SU-DHL-6 (cell line): Measurements from ENCODE around the gene LUC7L.

Experiments used
- H2AFZ ChIP-seq: fragments of 200-600 bp; sonication (generic); 2 replicates; pipeline ENCODE4 v1.6.1; 2014; ENCODE audit warnings: low read depth, mild to moderate bottlenecking, moderate library complexity, mixed read lengths, antibody characterized with exemption, low read length; ENCODE audit not compliant: severe bottlenecking
- H3F3A ChIP-seq: fragments of 200-600 bp; shearing (Covaris generic); 2 replicates; pipeline ENCODE4 v1.6.0; 2016; ENCODE audit warnings: antibody characterized with exemption, mild to moderate bottlenecking; ENCODE audit not compliant: insufficient read depth
- H3K27ac ChIP-seq: fragments of 200-600 bp; sonication (generic); 2 replicates; pipeline ENCODE4 v1.5.1; 2016; ENCODE audit warnings: low read depth, mild to moderate bottlenecking, low read length, moderate library complexity, mixed read lengths
- H3K27me3 ChIP-seq: fragments of 200-600 bp; sonication (generic), shearing (Covaris generic); 2 replicates; pipeline ENCODE4 v1.6.0; 2014; ENCODE audit warnings: mild to moderate bottlenecking, low read length
- H3K36me3 ChIP-seq: fragments of 200-600 bp; sonication (generic); 2 replicates; pipeline ENCODE4 v1.6.1; 2014; ENCODE audit warnings: mild to moderate bottlenecking, low read length, mixed read lengths
- H3K4me2 ChIP-seq: fragments of 300-600, 200-600 bp; shearing (Covaris generic), sonication (generic); 2 replicates; pipeline ENCODE4 v1.6.0; 2014; ENCODE audit warnings: low read length, low read depth, mild to moderate bottlenecking; ENCODE audit not compliant: poor library complexity, severe bottlenecking
- H3K4me3 ChIP-seq: fragments of 200-600 bp; sonication (generic); 2 replicates; pipeline ENCODE4 v1.5.1; 2014; ENCODE audit warnings: antibody characterized with exemption, low read length, mild to moderate bottlenecking, mixed read lengths; ENCODE audit not compliant: insufficient read depth, poor library complexity, severe bottlenecking
- H3K79me2 ChIP-seq: fragments of 200-600 bp; sonication (generic); 2 replicates; pipeline ENCODE4 v1.6.1; 2014; ENCODE audit warnings: mild to moderate bottlenecking, low read length, moderate library complexity; ENCODE audit not compliant: insufficient read depth
- H3K9ac ChIP-seq: fragments of 200-600 bp; sonication (generic); 2 replicates; pipeline ENCODE4 v1.7.0; 2014; ENCODE audit warnings: mild to moderate bottlenecking, low read length
- H3K9me2 ChIP-seq: fragments of 200-600 bp; sonication (generic); replicated peaks from 2 replicates; pipeline ENCODE4 v1.6.1; 2014; ENCODE audit warnings: low read length; ENCODE audit not compliant: insufficient read depth
- H3K9me3 ChIP-seq: fragments of 200-600 bp; sonication (generic); 2 replicates; pipeline ENCODE4 v1.6.1; 2014; ENCODE audit warnings: low read length, mixed read lengths; ENCODE audit not compliant: insufficient read depth
- H4K20me1 ChIP-seq: fragments of 200-600 bp; sonication (generic); 2 replicates; pipeline ENCODE4 v1.6.1; 2014; ENCODE audit warnings: low read depth, mild to moderate bottlenecking, antibody characterized with exemption, low read length, moderate library complexity, mixed read lengths
- CTCF ChIP-seq: fragments of 200-600 bp; sonication (generic); IDR thresholded peaks from one replicate; pipeline ENCODE4 v1.5.1; 2017; ENCODE audit warnings: antibody characterized with exemption, mild to moderate bottlenecking, low read length, moderate library complexity; ENCODE audit not compliant: insufficient read depth, poor library complexity, severe bottlenecking
- EZH2phosphoT487 ChIP-seq: fragments of 200-600 bp; sonication (generic), shearing (Covaris generic); conservative IDR thresholded peaks from 2 replicates; pipeline ENCODE4 v1.6.1; 2018; ENCODE audit warnings: mild to moderate bottlenecking, antibody characterized with exemption, low read length, moderate library complexity, mixed read lengths

Gene LUC7L

GRCh38 chr16:275786-276232 lies 46.6 kb upstream of the LUC7L start, which contains the start of gene RGS11:
RGS11 (minus strand) TSS chr16:275944; CDS start chr16:275911, 33 bp downstream.
- Histone ChIP-seq H3K4me2 (no peak within 1 kb of the TSS), H3K27me3 (no peaks in the 10 kb centered on the region), H3K4me3 (no peak within 1 kb of the TSS), H2AFZ (no peak within 1 kb of the TSS), H3K9ac (no peak within 1 kb of the TSS), H3K79me2 (no peaks in the 10 kb centered on the region), H3K9me2 (no peaks in the 10 kb centered on the region), H3K9me3 (no peaks in the 10 kb centered on the region), H3K27ac (no peak within 1 kb of the TSS), H3F3A (no peaks in the 10 kb centered on the region), H3K36me3 (no peaks in the 10 kb centered on the region), H4K20me1 (no peaks in the 10 kb centered on the region)
- no peak for TF ChIP-seq CTCF
- TF ChIP-seq EZH2phosphoT487, result no peak

DNA sequence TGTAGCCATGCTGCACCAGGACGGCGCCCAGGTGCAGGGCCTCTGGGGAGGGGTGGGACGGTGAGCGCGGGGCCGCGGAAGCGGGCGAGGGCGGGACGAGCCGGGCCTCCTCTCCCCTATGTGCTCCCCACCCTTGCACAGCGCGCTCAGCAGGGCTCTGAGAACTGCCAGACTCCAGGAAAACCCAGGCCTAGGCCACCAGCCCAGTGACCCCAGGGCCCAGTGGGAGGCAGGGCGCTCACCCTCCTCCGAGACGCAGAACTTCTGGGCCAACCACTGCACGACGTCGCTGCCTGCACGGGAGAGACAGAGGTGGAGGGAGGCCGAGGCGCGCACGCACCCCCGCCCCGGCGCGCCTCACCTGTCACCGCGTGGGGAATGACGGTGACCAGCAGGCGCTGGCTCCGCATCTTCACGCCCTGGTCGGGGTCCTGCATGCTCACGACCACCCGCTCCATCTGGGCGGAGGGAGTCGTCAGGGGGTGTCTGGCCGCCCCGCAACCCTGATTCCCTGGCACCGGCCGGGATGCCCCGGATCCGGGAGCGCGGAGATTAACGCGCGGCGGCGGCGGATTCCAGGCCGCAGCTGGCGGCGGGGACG lies 45.9 kb upstream of the LUC7L start:
- no peak overlapping the region for H3K27ac ChIP-seq
- no peaks in the 10 kb centered on the region for H3K9me2 ChIP-seq
- H3K9ac ChIP-seq, result no peak overlapping the region
- no peak overlapping the region for H3K4me2 ChIP-seq
- no peaks in the 10 kb centered on the region for H3K36me3 ChIP-seq
- no peak overlapping the region for H2AFZ ChIP-seq
- no peaks in the 10 kb centered on the region for H3K79me2 ChIP-seq
- no peaks in the 10 kb centered on the region for H3F3A ChIP-seq
- no peaks in the 10 kb centered on the region for H3K27me3 ChIP-seq
- H3K9me3 ChIP-seq, result no peaks in the 10 kb centered on the region
- H3K4me3 ChIP-seq, result no peak overlapping the region
- no peaks in the 10 kb centered on the region for H4K20me1 ChIP-seq
- TF ChIP-seq CTCF (no peak), EZH2phosphoT487 (no peak)

DNA sequence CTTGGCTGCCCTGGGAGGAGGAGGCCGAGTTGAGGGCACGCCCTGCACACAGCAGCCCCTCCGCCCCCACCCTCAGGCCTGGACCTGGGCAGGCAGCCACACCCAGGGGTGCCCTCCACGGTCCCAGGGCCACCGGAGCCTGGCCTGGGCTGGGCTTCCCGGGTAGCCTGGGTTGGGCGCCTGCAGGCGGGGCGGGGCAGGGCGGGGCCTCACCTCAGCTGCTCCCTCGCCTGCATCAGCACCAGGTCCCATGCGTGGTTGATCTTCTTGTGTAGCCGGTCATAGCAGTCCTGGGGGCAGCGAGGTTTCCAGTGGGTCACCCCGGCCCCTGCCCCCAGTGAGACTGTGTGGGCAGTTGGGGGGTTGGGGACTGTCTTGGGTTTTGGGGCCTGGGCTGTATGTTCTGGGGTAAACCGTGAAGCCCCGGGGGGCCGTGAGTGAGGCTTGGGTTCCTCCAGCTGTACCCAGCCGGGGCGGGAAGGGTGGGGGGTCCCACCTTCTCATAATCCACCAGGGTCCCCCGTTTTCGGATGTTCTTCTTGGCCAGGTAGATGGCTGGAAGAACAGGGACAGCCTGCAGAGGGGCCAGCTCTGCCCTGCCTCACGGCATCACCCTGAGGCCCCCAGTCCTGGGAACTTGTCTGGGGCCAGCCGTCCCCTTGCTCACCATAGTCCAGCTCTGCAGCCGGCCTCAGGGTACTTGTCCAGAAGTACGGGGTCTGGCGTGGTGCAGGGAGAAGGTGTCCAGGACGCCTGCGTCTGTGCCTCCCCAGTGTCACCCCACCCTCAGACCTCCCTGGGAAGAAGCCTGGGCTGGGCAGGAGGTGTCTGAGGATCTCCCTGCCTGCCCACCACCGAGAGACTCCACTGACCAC lies 44.5 kb upstream of the LUC7L start:
- Histone ChIP-seq H3K27ac (no peak overlapping the region), H3F3A (no peaks in the 10 kb centered on the region), H3K4me2 (no peak overlapping the region), H3K4me3 (no peak overlapping the region), H2AFZ (no peak overlapping the region), H3K79me2 (no peaks in the 10 kb centered on the region), H3K9ac (no peak overlapping the region), H3K9me3 (no peaks in the 10 kb centered on the region), H3K9me2 (no peaks in the 10 kb centered on the region), H3K27me3 (no peaks in the 10 kb centered on the region), H3K36me3 (no peaks in the 10 kb centered on the region), H4K20me1 (no peaks in the 10 kb centered on the region)
- TF ChIP-seq EZH2phosphoT487 (no peak), CTCF (no peak)
